GM12865 (cell line): ENCODE measurements around the gene VEZT.

ENCODE experiments used
- DNase-seq: peaks from one replicate; pipeline ENCODE4 v3.0.0; 2010; ENCODE audit warnings: low read depth
- H3K4me3 ChIP-seq: 2 replicates; pipeline ENCODE4 v1.5.1; 2011; ENCODE audit warnings: mild to moderate bottlenecking, low read depth, low read length, control low read depth
- TF ChIP-seq, protein P1 (sequence below): IDR thresholded peaks from 2 replicates; pipeline ENCODE4 v1.5.1; 2011; ENCODE audit warnings: low read length, control low read depth, low read depth, inconsistent platforms; ENCODE audit not compliant: insufficient read depth; ENCODE audit errors: missing control alignments

The VEZT gene

DNA sequence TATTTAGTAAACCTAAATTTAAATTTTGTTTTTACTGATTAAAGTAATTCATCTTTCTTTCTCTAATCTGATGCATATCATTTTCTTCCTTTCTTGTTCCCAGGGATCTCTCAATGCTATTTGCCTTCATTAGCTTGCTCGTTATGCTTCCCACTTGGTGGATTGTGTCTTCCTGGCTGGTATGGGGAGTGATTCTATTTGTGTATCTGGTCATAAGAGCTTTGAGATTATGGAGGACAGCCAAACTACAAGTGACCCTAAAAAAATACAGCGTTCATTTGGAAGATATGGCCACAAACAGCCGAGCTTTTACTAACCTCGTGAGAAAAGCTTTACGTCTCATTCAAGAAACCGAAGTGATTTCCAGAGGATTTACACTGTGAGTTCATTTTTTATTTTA, 48.6 kb downstream of the VEZT start:
- no peak for DNase-seq
- TF ChIP-seq, protein P1, sequence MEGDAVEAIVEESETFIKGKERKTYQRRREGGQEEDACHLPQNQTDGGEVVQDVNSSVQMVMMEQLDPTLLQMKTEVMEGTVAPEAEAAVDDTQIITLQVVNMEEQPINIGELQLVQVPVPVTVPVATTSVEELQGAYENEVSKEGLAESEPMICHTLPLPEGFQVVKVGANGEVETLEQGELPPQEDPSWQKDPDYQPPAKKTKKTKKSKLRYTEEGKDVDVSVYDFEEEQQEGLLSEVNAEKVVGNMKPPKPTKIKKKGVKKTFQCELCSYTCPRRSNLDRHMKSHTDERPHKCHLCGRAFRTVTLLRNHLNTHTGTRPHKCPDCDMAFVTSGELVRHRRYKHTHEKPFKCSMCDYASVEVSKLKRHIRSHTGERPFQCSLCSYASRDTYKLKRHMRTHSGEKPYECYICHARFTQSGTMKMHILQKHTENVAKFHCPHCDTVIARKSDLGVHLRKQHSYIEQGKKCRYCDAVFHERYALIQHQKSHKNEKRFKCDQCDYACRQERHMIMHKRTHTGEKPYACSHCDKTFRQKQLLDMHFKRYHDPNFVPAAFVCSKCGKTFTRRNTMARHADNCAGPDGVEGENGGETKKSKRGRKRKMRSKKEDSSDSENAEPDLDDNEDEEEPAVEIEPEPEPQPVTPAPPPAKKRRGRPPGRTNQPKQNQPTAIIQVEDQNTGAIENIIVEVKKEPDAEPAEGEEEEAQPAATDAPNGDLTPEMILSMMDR, result no peak
- no peak overlapping the region for H3K4me3 ChIP-seq

DNA sequence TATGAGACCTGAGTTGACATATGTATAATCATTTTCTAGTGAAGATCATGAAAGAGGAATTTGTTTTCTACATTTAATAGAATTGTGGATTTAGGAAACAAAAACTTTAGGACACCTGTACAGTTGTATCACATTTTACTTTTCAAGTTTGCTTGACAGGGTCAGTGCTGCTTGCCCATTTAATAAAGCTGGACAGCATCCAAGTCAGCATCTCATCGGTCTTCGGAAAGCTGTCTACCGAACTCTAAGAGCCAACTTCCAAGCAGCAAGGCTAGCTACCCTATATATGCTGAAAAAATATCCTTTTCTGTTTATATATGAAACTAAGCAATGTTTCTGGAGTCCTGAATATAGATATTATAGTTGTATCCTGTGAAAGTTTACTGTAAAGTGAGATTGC, 52.3 kb downstream of the VEZT start:
- DNase-seq, result no peak
- TF ChIP-seq, protein P1, result no peak
- H3K4me3 ChIP-seq, result no peak overlapping the region

DNA sequence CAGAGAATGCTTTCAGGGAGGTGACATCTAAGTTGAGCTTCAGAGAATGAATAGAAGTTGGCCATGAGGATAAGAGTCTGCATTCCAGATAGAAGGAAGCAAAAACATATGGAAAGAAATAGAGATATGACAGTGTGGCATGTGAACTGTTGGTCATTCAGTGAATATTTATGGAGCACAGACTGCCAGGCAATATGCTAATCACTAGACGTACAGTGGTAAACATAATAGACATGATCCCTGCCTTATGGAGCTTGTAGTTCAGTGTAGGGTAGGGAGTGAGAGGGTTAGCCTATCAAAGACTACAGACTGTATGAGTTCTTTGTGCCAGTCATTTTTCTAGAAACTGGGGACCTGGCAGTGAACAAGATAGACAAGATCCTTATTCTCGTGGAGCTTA, 53.9 kb downstream of the VEZT start:
- DNase-seq, result no peak
- no peak overlapping the region for H3K4me3 ChIP-seq
- TF ChIP-seq, protein P1, result no peak

DNA sequence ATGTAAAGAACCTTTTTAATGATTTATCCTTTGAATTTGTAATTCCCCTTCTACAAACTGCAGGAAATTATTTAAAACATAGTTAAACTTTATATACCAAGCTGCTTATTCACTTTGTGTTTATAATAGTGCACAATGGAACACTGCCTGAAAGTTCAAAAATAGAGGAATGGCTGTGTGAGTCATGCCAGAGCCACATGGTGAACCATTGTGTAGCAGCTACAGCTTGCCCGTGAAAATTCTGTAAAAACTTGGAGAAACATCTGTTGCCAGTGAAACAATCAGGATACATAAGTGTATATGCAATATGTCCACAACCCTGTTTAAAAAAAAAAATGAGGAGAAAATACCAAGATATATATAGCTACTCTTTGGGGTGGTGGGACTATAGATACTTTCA, 59.5 kb downstream of the VEZT start:
- H3K4me3 ChIP-seq, result no peak overlapping the region
- no peak for DNase-seq
- TF ChIP-seq, protein P1, result no peak

DNA sequence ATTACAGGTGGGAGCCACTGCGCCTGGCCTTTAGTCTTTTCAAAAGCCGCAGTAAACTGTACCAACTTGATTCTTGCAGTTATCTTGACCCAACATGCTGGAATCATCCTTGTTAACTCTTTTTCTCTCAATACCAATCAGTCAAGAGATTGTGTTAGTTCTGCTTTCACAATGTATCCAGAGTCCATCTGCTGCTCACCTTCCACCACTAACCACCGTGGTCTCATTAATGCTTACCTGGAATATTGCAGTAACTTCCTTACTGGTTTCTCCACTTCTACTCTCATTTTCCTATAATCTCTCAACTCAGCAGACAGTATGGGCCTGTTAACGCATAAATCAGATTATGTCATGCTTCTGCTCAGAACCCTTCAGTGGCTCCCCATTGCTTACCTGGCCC, 62.2 kb downstream of the VEZT start:
- DNase-seq, result no peak
- TF ChIP-seq, protein P1, result no peak
- H3K4me3 ChIP-seq, result no peak overlapping the region

DNA sequence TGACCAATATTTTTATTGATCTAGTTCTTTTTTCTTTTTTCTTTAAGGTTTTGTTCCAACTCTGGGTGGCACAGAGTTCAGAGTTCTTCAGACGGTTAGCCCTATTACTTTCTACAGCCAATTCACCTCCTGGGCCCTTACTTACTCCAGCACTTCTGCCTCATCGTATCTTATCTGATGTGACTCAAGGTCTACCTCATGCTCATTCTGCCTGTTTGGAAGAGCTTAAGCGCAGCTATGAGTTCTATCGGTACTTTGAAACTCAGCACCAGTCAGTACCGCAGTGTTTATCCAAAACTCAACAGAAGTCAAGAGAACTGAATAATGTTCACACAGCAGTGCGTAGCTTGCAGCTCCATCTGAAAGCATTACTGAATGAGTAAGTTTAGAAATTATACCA, 64.7 kb downstream of the VEZT start:
- TF ChIP-seq, protein P1, result no peak
- no peak for DNase-seq

DNA sequence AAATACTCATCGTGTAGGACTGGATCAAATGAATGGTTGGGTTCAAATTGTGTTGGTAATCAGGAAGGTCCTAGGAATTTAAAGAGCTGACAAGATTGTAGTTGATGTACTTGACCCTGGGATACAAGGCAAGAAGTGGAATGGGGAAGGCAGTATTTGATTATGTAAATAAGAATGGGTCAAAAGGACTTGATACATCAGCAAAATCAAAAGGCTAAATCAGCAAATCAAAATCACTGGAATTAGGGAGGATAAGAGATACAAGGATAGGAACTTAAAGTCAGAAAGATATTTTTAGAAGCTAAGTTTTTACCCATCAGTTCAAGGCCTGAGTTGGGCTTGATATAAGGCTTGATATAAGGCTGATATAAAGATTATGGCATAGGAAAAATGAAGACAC, 65.8 kb downstream of the VEZT start:
- TF ChIP-seq, protein P1, result no peak
- DNase-seq, result no peak
- H3K4me3 ChIP-seq, result no peak overlapping the region

More for the DNA sequence above, 64.7 kb downstream of the VEZT start:
- no peak overlapping the region for H3K4me3 ChIP-seq
